Activated CD8-positive, alpha-beta memory T cell treated with anti-CD3 and anti-CD28 coated beads for 36 hours (primary cell): ENCODE data around the gene PYROXD2. TPM values are rescaled to one million over a fixed set of nuclear protein-coding genes. Genes with fewer than 3 reads are reported as not detected.
"Not testable (repeated sequence)": the region's sequence is repeated elsewhere in the genome, so short reads cannot be mapped to it uniquely, and the experiment has no call there.

Source experiments
- CTCF ChIA-PET: fragments of 350-600 bp; sonication (Branson Sonifier 250); formaldehyde crosslinking; loops from one replicate; lab custom pipeline; 2021; ENCODE audit warnings: antibody characterized with exemption; lab: Charles Lee
- POLR2A ChIA-PET: fragments of 350-600 bp; sonication (Branson Sonifier 250); formaldehyde crosslinking; loops from one replicate; lab custom pipeline; 2021; ENCODE audit warnings: antibody characterized with exemption; lab: Charles Lee
- total RNA-seq, 2 experiments: library from RNA; stranded (reverse); gene quantifications; one replicate each; pipeline ENCODE4 v1.2.3, GENCODE V29; 2021

Gene PYROXD2
- total RNA-seq, 2 experiments from 2014 or later = 1.3 to 2.2 TPM

- POLR2A ChIA-PET = interaction anchor here (0.5 kb wide), 1 partner anchor 937 kb away, joined by 3 read pairs; no protein-coding TSS in a partner anchor
- CTCF ChIA-PET = interaction anchor here (0.5 kb wide), 1 partner anchor 571 kb away, joined by 3 read pairs; no protein-coding TSS in a partner anchor
Measured at GRCh38 chr10:98361131-98362025, 53.6 kb downstream of the PYROXD2 start.

- POLR2A ChIA-PET = no interaction called here
- CTCF ChIA-PET = no interaction called here
Measured at GRCh38 chr10:98357194-98357822, 57.7 kb downstream of the PYROXD2 start.

- CTCF ChIA-PET = interaction anchor here (1.0 kb wide), 1 partner anchor 11 kb away, joined by 3 read pairs; no protein-coding TSS in a partner anchor
Measured at GRCh38 chr10:98354491-98354890, 60.5 kb downstream of the PYROXD2 start.

GRCh38 chr10:98353170-98353569, 61.8 kb downstream of the PYROXD2 start:
- POLR2A ChIA-PET = no interaction called here

More at GRCh38 chr10:98354491-98354890, 60.5 kb downstream of the PYROXD2 start:
- POLR2A ChIA-PET = no interaction called here

GRCh38 chr10:98351831-98352402, 63.1 kb downstream of the PYROXD2 start:
- ChIA-PET POLR2A (interaction anchor here (0.6 kb wide), 1 partner anchor 11 kb away, joined by 4 read pairs; no protein-coding TSS in a partner anchor), CTCF (no interaction called here)

More at GRCh38 chr10:98353170-98353569, 61.8 kb downstream of the PYROXD2 start:
- CTCF ChIA-PET = no interaction called here

- ChIA-PET CTCF (no interaction called here), POLR2A (no interaction called here)
Measured at GRCh38 chr10:98349508-98349922, 65.5 kb downstream of the PYROXD2 start.

- ChIA-PET POLR2A (no interaction called here), CTCF (no interaction called here)
Measured at GRCh38 chr10:98346847-98347246, 68.1 kb downstream of the PYROXD2 start.

GRCh38 chr10:98344589-98345038, 70.4 kb downstream of the PYROXD2 start:
- ChIA-PET CTCF (no interaction called here), POLR2A (no interaction called here)

GRCh38 chr10:98341701-98342100, 73.3 kb downstream of the PYROXD2 start:
- POLR2A ChIA-PET, CTCF ChIA-PET: not testable (repeated sequence)

GRCh38 chr10:98340940-98341310, 74.1 kb downstream of the PYROXD2 start:
- POLR2A ChIA-PET = no interaction called here
- CTCF ChIA-PET = no interaction called here

GRCh38 chr10:98340261-98340939, 74.6 kb downstream of the PYROXD2 start:
- CTCF ChIA-PET = interaction anchor here (0.8 kb wide), 1 partner anchor 54 kb away, joined by 3 read pairs; no protein-coding TSS in a partner anchor
- POLR2A ChIA-PET = no interaction called here

- CTCF ChIA-PET = interaction anchor here (0.8 kb wide), 1 partner anchor 55 kb away, joined by 3 read pairs; no protein-coding TSS in a partner anchor
Measured at GRCh38 chr10:98339799-98340198, 75.2 kb downstream of the PYROXD2 start.

GRCh38 chr10:98338896-98339295, 76.1 kb downstream of the PYROXD2 start:
- ChIA-PET CTCF (interaction anchor here (1.2 kb wide), 1 partner anchor 12 kb away, joined by 3 read pairs; no protein-coding TSS in a partner anchor), POLR2A (no interaction called here)

More at GRCh38 chr10:98339799-98340198, 75.2 kb downstream of the PYROXD2 start:
- POLR2A ChIA-PET = no interaction called here

- ChIA-PET CTCF (interaction anchor here (1.2 kb wide), 1 partner anchor 12 kb away, joined by 3 read pairs; no protein-coding TSS in a partner anchor), POLR2A (no interaction called here)
Measured at GRCh38 chr10:98338318-98338717, 76.7 kb downstream of the PYROXD2 start.

GRCh38 chr10:98337484-98337883, 77.5 kb downstream of the PYROXD2 start:
- CTCF ChIA-PET = no interaction called here
- POLR2A ChIA-PET = no interaction called here
